ENCODE data around the gene GMEB2. TPM values are rescaled to one million over a fixed set of nuclear protein-coding genes. Genes with fewer than 3 reads are reported as not detected.

The GMEB2 gene
- total RNA-seq, 1 donor from 2014 or later, result 16.1 TPM

DNA sequence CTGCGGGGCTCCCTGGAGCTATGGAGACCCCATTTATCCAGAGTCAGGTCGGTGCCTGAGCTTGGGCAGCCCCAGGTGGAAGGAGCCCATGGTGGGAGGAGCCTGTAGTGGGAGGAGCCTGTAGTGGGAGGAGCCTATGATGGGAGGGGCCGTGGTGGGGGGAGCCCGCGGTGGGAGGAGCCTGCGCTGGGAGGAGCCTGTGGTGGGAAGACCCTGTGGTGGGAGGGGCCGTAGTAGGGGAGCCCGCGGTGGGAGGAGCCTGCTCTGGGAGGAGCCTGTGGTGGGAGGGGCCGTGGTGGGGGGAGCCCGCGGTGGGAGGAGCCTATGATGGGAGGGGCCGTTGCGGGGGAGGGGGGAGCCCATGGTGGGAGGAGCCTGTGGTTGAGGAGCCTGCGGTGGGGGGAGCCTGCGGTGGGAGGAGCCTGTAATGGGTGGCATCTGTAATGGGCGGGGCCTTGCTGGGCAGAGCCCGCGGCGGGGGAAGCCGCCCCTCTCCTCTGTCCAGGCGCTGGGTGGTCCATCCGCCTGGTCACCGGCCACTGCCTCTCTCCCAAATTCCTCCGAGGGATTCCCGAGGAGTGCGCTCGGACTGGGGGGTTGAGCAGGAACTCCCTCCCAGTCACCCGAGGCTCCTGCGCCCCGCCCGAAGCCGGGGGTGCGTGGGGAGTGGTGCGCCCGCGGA lies 73.5 kb downstream of the GMEB2 start:
- H3K9me3 Mint-ChIP-seq, result no peaks in the 10 kb centered on the region
- peak overlapping the region; percentile 64 for H3K4me3 Mint-ChIP-seq
- H3K27me3 Mint-ChIP-seq (ENCODE audit: low read depth), result peaks cover 4% of the 10 kb centered on the region
- H3K27ac Mint-ChIP-seq, result no peak overlapping the region
- peak; percentile 79 to 85 for DNase-seq (ENCODE audit: low spot score in 2 of 2, unreplicated experiment in 2 of 2)
- no peaks in the 10 kb centered on the region for H3K4me1 Mint-ChIP-seq
- no peaks in the 10 kb centered on the region for H3K36me3 Mint-ChIP-seq
- TF ChIP-seq CTCF (IDR thresholded peaks at IDR 0.05; ENCODE audit: unreplicated experiment), result no peak

- H3K9me3 Mint-ChIP-seq, result no peaks in the 10 kb centered on the region
- H3K4me1 Mint-ChIP-seq, result no peaks in the 10 kb centered on the region
- TF ChIP-seq CTCF (IDR thresholded peaks at IDR 0.05; ENCODE audit: unreplicated experiment), result no peak
- no peak for DNase-seq (ENCODE audit: low spot score in 2 of 2, unreplicated experiment in 2 of 2)
- H3K4me3 Mint-ChIP-seq, result peak overlapping the region; percentile 52
- H3K36me3 Mint-ChIP-seq, result no peaks in the 10 kb centered on the region
- no peak overlapping the region for H3K27ac Mint-ChIP-seq
- peaks cover 8% of the 10 kb centered on the region for H3K27me3 Mint-ChIP-seq (ENCODE audit: low read depth)
Measured at GRCh38 chr20:63552481-63553249, 74.2 kb downstream of the GMEB2 start.

DNA sequence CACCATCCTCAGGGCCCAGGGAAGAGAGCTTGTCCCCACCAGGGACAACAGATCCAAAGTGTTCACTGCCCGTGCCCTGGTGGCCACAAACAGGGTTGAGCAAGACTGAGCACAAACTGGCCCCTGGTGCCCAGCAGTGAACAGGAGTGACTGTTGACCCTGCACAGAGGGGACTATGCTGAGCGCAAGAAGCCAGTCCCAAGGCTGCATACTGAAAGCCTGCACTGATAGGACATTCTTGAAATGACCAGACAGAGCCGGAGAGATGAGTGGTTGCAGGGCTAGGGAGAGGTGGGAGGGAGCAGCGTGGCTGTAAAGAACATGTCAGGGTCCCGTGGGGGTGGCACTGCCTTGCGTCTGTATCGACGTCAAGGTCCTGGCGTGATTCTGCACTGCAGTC lies 75.8 kb downstream of the GMEB2 start:
- Mint-ChIP-seq H3K9me3 (no peaks in the 10 kb centered on the region), H3K27ac (no peak overlapping the region), H3K36me3 (no peaks in the 10 kb centered on the region), H3K4me1 (no peaks in the 10 kb centered on the region), H3K4me3 (no peak overlapping the region), H3K27me3 (ENCODE audit: low read depth) (peaks cover 13% of the 10 kb centered on the region)
- no peak for DNase-seq (ENCODE audit: low spot score in 2 of 2, unreplicated experiment in 2 of 2)
- no peak for TF ChIP-seq CTCF (IDR thresholded peaks at IDR 0.05; ENCODE audit: unreplicated experiment)

DNA sequence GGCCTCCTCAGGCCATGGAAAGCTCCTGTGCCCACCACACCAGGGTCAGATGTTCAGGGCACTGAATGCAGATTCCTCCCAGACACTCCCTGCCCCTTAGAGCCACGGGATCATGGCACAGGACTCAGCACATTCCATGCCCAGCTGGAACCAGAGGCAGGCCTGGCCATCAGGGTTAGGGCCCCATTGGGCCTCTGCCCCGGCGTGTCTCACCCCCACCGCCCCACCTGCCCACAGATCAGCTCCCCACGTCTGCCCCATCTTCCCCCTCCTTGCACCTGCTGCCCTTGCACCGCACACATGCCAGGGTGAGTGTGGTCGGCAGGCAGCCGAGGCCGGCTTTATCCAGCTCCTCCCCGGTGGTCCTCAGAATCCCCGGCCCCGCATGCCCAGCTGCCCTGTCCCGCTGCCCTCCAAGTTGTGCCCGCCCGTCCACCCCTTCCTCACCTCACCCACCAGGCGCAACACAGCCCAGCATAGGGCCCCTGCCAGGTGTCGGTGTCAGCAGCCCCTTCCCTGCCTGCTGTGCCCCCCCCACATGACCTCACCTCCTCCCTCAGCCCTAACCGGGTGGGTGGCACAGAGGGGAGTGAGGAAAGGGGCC lies 77.1 kb downstream of the GMEB2 start:
- Mint-ChIP-seq H3K4me3 (no peak overlapping the region), H3K4me1 (no peaks in the 10 kb centered on the region)
- no peak for TF ChIP-seq CTCF (IDR thresholded peaks at IDR 0.05; ENCODE audit: unreplicated experiment)

DNA sequence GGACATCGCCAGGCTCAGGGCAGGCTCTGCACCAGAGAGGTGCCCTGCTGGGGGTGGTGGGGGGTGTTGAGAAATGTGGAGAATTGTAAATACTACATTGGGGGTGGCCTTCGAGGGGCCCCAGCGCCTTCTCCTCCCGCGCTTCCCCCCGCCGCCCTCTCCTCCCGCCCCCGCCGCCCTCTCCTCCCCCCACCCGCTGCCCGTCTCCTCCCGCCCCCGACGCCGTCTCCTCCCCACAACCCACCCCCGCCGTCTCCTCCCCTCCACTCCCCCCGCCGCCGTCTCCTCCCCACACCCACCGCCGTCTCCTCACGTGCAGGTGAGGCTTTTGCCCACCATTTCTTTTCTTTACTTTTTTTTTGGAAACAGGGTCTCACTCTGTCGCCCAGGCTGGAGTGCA lies 77.9 kb downstream of the GMEB2 start:
- no peak overlapping the region for H3K4me3 Mint-ChIP-seq
- H3K4me1 Mint-ChIP-seq, result no peaks in the 10 kb centered on the region
- H3K36me3 Mint-ChIP-seq, result no peaks in the 10 kb centered on the region
- no peak for TF ChIP-seq CTCF (IDR thresholded peaks at IDR 0.05; ENCODE audit: unreplicated experiment)
- no peaks in the 10 kb centered on the region for H3K9me3 Mint-ChIP-seq
- H3K27me3 Mint-ChIP-seq (ENCODE audit: low read depth), result peaks cover 15% of the 10 kb centered on the region
- H3K27ac Mint-ChIP-seq, result no peak overlapping the region
- no peak for DNase-seq (ENCODE audit: low spot score in 2 of 2, unreplicated experiment in 2 of 2)

More for the DNA sequence above, 77.1 kb downstream of the GMEB2 start:
- no peak for DNase-seq (ENCODE audit: low spot score in 2 of 2, unreplicated experiment in 2 of 2)
- Mint-ChIP-seq H3K36me3 (no peaks in the 10 kb centered on the region), H3K27me3 (ENCODE audit: low read depth) (peaks cover 15% of the 10 kb centered on the region), H3K27ac (no peak overlapping the region), H3K9me3 (no peaks in the 10 kb centered on the region)
